Rectal smooth muscle tissue (tissue), 1 donor: ENCODE data around the gene SLC12A7.

Experiments used
- H3K27ac ChIP-seq: one replicate; pipeline ENCODE4 v1.7.0; 2013; ENCODE audit warnings: low read depth, low read length, inconsistent platforms
- H3K27me3 ChIP-seq: one replicate; pipeline ENCODE4 v1.7.0; 2013; ENCODE audit warnings: low read length; ENCODE audit not compliant: control insufficient read depth, insufficient read depth
- H3K36me3 ChIP-seq: one replicate; pipeline ENCODE4 v1.7.0; 2013; ENCODE audit warnings: low read length; ENCODE audit not compliant: control insufficient read depth, insufficient read depth
- H3K4me1 ChIP-seq: one replicate; pipeline ENCODE4 v1.7.0; 2013; ENCODE audit warnings: low read length; ENCODE audit not compliant: control insufficient read depth, insufficient read depth
- H3K4me3 ChIP-seq: one replicate; pipeline ENCODE4 v1.7.0; 2013; ENCODE audit warnings: low read length
- H3K9ac ChIP-seq: one replicate; pipeline ENCODE4 v1.7.0; 2013; ENCODE audit warnings: low read length

The SLC12A7 gene

GRCh38 chr5:1054018-1054798 lies 57.7 kb downstream of the SLC12A7 start:
- H3K4me1 ChIP-seq: no peaks in the 10 kb centered on the region
- H3K9ac ChIP-seq: no peak overlapping the region
- no peaks in the 10 kb centered on the region for H3K27me3 ChIP-seq
- no peak overlapping the region for H3K27ac ChIP-seq
- H3K4me3 ChIP-seq: no peak overlapping the region
- H3K36me3 ChIP-seq: peaks cover 29% of the 10 kb centered on the region

DNA sequence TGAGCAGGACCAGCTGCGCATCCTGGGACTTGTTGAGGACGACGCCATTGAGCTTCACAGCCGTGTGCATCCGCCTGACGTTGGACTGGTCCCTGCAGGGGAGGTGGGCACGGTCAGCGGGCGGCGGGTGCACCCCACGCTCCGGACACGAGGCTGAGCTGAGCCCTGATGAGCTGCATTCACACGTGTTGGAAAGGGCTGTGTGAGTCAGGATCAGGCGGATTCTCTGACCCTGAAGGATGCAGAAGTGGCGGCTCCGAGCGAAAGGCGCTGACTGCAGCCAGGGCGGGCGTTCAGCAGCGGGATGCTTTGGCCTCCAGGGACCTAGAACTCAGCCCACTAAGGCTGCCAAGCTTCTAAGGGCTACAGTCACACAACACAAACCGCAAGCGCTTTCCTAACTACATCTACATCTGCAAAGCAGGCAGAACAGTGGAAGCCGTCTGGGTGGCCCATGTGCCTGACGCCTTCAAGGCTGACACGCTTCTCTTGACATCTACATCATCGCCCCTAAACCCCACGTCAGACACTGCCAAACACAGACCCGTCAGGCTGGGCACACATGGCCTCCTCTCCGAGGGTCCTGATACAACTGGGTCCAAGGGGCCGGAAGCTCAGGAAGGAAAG lies 58.4 kb downstream of the SLC12A7 start:
- H3K9ac ChIP-seq: no peak overlapping the region
- H3K36me3 ChIP-seq: peaks cover 29% of the 10 kb centered on the region
- H3K4me1 ChIP-seq: no peaks in the 10 kb centered on the region
- no peak overlapping the region for H3K4me3 ChIP-seq
- H3K27me3 ChIP-seq: no peaks in the 10 kb centered on the region
- H3K27ac ChIP-seq: no peak overlapping the region

DNA sequence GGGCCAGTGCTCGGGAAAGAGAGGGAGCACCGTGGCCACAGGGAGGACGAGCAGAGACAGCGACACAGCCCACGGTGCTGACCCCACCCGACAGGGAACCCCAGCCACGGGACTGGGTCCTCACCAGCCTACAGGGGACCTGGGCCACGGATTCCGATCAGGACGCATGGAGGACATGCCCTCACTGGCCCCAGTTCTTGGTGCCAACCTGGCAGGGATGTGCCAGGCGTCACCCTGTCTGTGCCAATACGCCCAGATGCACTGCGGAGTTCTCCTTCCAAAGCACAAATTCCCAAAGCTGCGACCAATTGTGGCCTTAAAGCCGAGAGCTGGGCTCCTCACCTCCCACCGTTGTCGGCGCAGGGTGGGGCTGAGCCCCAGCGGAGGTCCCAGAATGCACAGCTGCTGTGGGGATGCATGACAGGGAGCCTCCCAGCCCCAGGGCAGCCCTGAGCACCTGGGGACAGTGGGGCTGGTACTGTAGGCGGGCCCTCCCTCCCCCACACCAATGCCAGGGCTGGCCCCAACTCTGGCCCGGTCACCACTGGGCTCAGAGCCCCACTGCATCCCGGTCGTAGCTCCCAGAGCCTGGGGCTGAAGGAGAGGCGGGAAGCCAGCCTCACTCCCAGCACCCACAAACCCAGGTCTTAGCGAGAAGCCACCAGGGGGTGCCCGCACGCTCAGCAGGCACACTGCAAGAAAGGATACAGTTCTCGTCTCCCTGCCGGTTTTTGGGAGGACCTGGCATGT lies 59.0 kb downstream of the SLC12A7 start:
- Histone ChIP-seq H3K4me3 (no peak overlapping the region), H3K4me1 (no peaks in the 10 kb centered on the region), H3K9ac (no peak overlapping the region), H3K27me3 (no peaks in the 10 kb centered on the region), H3K27ac (no peak overlapping the region), H3K36me3 (peaks cover 29% of the 10 kb centered on the region)

GRCh38 chr5:1052076-1052475 lies 59.8 kb downstream of the SLC12A7 start:
- no peak overlapping the region for H3K9ac ChIP-seq
- H3K27me3 ChIP-seq: no peaks in the 10 kb centered on the region
- H3K36me3 ChIP-seq: peaks cover 29% of the 10 kb centered on the region
- no peaks in the 10 kb centered on the region for H3K4me1 ChIP-seq
- no peak overlapping the region for H3K4me3 ChIP-seq
- H3K27ac ChIP-seq: no peak overlapping the region

- no peak overlapping the region for H3K27ac ChIP-seq
- no peak overlapping the region for H3K9ac ChIP-seq
- H3K27me3 ChIP-seq: no peaks in the 10 kb centered on the region
- H3K4me3 ChIP-seq: no peak overlapping the region
- no peaks in the 10 kb centered on the region for H3K4me1 ChIP-seq
- peaks cover 23% of the 10 kb centered on the region for H3K36me3 ChIP-seq
These were observed 60.5 kb downstream of the SLC12A7 start for GRCh38 chr5:1051366-1051720.

GRCh38 chr5:1050423-1051365 lies 61.2 kb downstream of the SLC12A7 start:
- Histone ChIP-seq H3K9ac (no peak overlapping the region), H3K27me3 (no peaks in the 10 kb centered on the region), H3K27ac (no peak overlapping the region), H3K36me3 (peaks cover 22% of the 10 kb centered on the region), H3K4me1 (no peaks in the 10 kb centered on the region), H3K4me3 (no peak overlapping the region)

- no peak overlapping the region for H3K4me3 ChIP-seq
These were observed 62.7 kb downstream of the SLC12A7 start for GRCh38 chr5:1048861-1049838.

DNA sequence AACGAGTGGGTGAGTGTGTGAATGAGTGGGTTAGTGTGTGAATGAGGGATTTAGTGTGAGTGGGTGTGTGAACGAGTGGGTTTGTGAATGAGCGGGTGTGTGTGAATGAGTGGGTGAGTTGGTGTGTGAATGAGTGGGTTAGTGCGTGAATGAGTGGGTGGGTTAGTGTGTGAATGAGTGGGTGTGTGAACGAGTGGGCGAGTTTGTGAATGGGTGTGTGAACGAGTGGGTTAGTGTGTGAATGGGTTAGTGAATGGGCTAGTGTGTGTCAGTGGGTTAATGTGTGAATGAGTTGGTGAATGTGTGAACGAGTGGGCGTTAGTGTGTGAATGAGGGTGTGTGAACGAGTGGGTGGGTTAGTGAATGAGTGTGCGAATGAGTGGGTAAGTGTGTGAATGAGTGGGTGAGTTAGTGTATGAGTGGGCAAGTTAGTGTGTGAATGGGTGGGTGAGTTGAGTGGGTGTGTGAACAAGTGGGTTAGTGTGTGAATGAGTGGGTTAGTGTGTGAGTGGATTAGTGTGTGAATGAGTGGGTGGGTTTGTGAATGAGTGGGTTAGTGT lies 63.6 kb downstream of the SLC12A7 start:
- Histone ChIP-seq H3K27ac (no peak overlapping the region), H3K27me3 (no peaks in the 10 kb centered on the region), H3K9ac (no peak overlapping the region), H3K4me1 (no peaks in the 10 kb centered on the region), H3K4me3 (no peak overlapping the region), H3K36me3 (peaks cover 20% of the 10 kb centered on the region)

More at GRCh38 chr5:1048861-1049838, 62.7 kb downstream of the SLC12A7 start:
- Histone ChIP-seq H3K4me1 (no peaks in the 10 kb centered on the region), H3K36me3 (peaks cover 20% of the 10 kb centered on the region), H3K27ac (no peak overlapping the region), H3K27me3 (no peaks in the 10 kb centered on the region), H3K9ac (no peak overlapping the region)

GRCh38 chr5:1047332-1047965 lies 64.4 kb downstream of the SLC12A7 start:
- Histone ChIP-seq H3K27ac (no peak overlapping the region), H3K27me3 (no peaks in the 10 kb centered on the region), H3K9ac (no peak overlapping the region), H3K4me1 (no peaks in the 10 kb centered on the region), H3K4me3 (no peak overlapping the region), H3K36me3 (peaks cover 15% of the 10 kb centered on the region)

DNA sequence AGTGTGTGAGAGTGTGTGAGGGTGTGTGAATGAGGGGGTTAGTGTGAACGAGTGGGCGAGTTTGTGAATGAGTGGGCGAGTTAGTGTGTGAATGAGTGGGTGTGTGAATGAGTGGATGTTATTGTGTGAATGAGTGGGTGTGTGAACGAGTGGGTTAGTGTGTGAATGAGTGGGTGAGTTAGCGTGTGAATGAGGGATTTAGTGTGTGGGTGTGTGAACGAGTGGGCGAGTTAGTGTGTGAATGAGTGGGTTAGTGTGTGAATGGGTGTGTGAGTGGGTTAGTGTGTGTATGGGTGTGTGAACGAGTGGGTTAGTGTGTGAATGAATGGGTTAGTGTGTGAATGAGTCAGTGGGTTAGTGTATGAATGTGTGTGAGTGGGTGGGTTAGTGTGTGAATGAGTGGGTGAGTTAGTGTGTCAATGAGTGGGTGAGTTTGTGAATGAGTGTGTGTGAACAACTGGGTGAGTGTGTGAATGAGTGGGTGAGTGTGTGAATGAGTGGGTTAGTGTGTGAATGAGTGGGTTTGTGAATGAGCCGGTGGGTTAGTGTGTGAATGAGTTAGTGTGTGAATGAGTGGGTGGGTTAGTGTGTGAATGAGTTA lies 65.8 kb downstream of the SLC12A7 start:
- Histone ChIP-seq H3K4me1 (no peaks in the 10 kb centered on the region), H3K36me3 (peaks cover 10% of the 10 kb centered on the region), H3K4me3 (no peak overlapping the region), H3K27me3 (no peaks in the 10 kb centered on the region), H3K27ac (no peak overlapping the region), H3K9ac (no peak overlapping the region)
